Upper lobe of left lung (tissue), 6 donors: ENCODE results near the gene IQCM. TPM values are rescaled to one million over a fixed set of nuclear protein-coding genes. Genes with fewer than 3 reads are reported as not detected.
"Not testable (repeated sequence)": the region's sequence is repeated elsewhere in the genome, so short reads cannot be mapped to it uniquely, and the experiment has no call there.

Source experiments
- ATAC-seq, 2 donors: fragments of 200-7000 bp; cut with Tn5 transposase; one replicate each; pipeline ENCODE4 v1.9.1; 2022; ENCODE audit warnings: mild to moderate bottlenecking in 2 of 2, moderate library complexity in 2 of 2; ENCODE audit not compliant: low FRiP score in 2 of 2
- DNase-seq, 2 donors: peaks; one replicate each; pipeline ENCODE4 v3.0.0-alpha.2; 2019 to 2020
- H3K27ac ChIP-seq, 4 donors: fragments of 200-600 bp; sonication (generic); one replicate each; pipeline ENCODE4 v1.5.1; 2016 to 2019
- H3K27me3 ChIP-seq, 4 donors: fragments of 200-600 bp; sonication (generic); one replicate each; pipeline ENCODE4 v1.5.1; 2017 to 2019
- H3K36me3 ChIP-seq, 4 donors: fragments of 200-600 bp; sonication (generic); one replicate each; pipeline ENCODE4 v1.5.1; 2016 to 2019
- H3K4me1 ChIP-seq, 4 donors: fragments of 200-600 bp; sonication (generic); one replicate each; pipeline ENCODE4 v1.5.1; 2018 to 2019
- H3K4me3 ChIP-seq, 4 donors: fragments of 200-600 bp; sonication (generic); one replicate each; pipeline ENCODE4 v1.5.1; 2017 to 2019; ENCODE audit warnings: mild to moderate bottlenecking in 2 of 4, moderate library complexity in 1 of 4
- H3K9me3 ChIP-seq, 4 donors: fragments of 200-600 bp; sonication (generic); one replicate each; pipeline ENCODE4 v1.5.1; 2018 to 2019
- EP300 ChIP-seq, 4 donors: sonication (generic); formaldehyde crosslinking; IDR thresholded peaks; one replicate each; pipeline ENCODE4 v1.5.1; 2017; ENCODE audit warnings: antibody characterized with exemption in 4 of 4, control low read depth in 2 of 4
- POLR2A ChIP-seq, 4 donors: fragments of 450-650 bp; IDR thresholded peaks; one replicate each; pipeline ENCODE4 v1.5.1; 2016 to 2017; ENCODE audit warnings: antibody characterized with exemption in 4 of 4, mild to moderate bottlenecking in 2 of 4
- POLR2AphosphoS5 ChIP-seq, 2 donors: sonication (generic); formaldehyde crosslinking; IDR thresholded peaks; one replicate each; pipeline ENCODE4 v1.5.1; 2017; ENCODE audit warnings: antibody characterized with exemption in 2 of 2
- WGBS, 2 donors: methylation state at CpG; one replicate each; pipeline ENCODE4 v1.1.5; 2017 to 2018; 5-methylcytosine and 5-hydroxymethylcytosine counted together
- total RNA-seq, 6 donors: library from RNA; depleted of rRNA in 4 of 6; stranded (reverse); fragments of >200 nt in 4 of 6; gene quantifications; one replicate each; pipeline versions ENCODE4 v1.1.0 to v1.2.1, GENCODE V29; 2016 to 2021
- TF ChIP-seq, protein P1 (sequence below), 6 experiments: fragments of 450-650 bp in 4 of 6; fragments of 200-600 bp in 2 of 6; sonication (generic) in 2 of 6; IDR thresholded peaks; one replicate each; pipeline ENCODE4 v1.5.1; 2016 to 2019; ENCODE audit warnings: antibody characterized with exemption in 6 of 6
- donor health status: DM: no; HTN: no; CAD: no; lungs with moderate emphysema.
- donor health status: DM: no; HTN: yes; CAD: no; lungs with severe emphysema.

IQCM gene
- total RNA-seq, 6 donors from 2014 or later, result not detected

DNA sequence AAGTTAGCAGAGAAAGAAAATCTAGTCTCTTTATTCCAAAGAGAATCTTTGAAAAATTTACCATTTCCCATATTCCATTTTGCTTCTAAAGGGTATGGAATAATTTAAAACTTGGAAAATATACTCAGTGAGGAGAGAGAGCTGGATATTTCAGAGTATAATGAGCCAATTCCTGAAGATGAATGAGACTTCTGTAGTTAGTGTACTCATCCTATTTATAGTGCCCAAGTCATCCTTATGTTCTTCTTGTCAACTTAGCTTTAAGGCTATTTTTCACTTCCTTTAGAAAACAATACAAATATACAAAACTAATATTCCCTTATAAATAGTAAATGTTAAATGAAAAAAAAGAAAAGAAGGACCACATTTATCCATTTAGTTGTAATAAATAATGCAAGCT is 302.6 kb downstream of the IQCM start:
- no peak for TF ChIP-seq EP300 (IDR thresholded peaks at IDR 0.05)
- no peak for TF ChIP-seq POLR2A (IDR thresholded peaks at IDR 0.05)
- TF ChIP-seq POLR2AphosphoS5 (IDR thresholded peaks at IDR 0.05), result no peak
- TF ChIP-seq, protein P1, sequence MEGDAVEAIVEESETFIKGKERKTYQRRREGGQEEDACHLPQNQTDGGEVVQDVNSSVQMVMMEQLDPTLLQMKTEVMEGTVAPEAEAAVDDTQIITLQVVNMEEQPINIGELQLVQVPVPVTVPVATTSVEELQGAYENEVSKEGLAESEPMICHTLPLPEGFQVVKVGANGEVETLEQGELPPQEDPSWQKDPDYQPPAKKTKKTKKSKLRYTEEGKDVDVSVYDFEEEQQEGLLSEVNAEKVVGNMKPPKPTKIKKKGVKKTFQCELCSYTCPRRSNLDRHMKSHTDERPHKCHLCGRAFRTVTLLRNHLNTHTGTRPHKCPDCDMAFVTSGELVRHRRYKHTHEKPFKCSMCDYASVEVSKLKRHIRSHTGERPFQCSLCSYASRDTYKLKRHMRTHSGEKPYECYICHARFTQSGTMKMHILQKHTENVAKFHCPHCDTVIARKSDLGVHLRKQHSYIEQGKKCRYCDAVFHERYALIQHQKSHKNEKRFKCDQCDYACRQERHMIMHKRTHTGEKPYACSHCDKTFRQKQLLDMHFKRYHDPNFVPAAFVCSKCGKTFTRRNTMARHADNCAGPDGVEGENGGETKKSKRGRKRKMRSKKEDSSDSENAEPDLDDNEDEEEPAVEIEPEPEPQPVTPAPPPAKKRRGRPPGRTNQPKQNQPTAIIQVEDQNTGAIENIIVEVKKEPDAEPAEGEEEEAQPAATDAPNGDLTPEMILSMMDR (IDR thresholded peaks at IDR 0.05), result no peak
- Histone ChIP-seq H3K9me3 (peaks cover 0 to 4% (median 0%) of the 10 kb centered on the region in 4 donors), H3K27ac (no peak overlapping the region), H3K4me1 (no peaks in the 10 kb centered on the region), H3K27me3 (no peaks in the 10 kb centered on the region), H3K4me3 (no peak overlapping the region), H3K36me3 (no peaks in the 10 kb centered on the region)
- no peak for DNase-seq
- no peak for ATAC-seq

DNA sequence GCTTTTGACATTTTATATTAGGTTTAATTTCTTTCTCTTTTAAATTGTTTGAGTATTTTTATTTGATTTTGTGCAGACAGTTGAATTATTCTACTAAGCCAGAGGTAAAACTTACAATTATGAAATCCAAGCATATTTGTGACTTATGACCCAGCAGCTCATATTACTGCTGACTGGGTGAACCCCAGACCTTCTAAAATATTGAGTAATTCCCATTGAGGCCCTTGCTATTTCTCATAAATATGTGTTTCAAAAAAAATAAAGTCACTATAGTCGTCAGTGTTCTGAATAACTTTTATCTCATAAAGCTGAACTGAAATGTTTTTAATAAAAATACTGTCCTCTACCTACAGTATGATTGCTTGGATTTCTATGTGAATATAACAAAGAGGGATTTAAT is 303.1 kb downstream of the IQCM start:
- WGBS, 2 donors, result 51 to 69% methylated on average over 1 of the region's 1 CpG
- no peaks in the 10 kb centered on the region for H3K27me3 ChIP-seq

DNA sequence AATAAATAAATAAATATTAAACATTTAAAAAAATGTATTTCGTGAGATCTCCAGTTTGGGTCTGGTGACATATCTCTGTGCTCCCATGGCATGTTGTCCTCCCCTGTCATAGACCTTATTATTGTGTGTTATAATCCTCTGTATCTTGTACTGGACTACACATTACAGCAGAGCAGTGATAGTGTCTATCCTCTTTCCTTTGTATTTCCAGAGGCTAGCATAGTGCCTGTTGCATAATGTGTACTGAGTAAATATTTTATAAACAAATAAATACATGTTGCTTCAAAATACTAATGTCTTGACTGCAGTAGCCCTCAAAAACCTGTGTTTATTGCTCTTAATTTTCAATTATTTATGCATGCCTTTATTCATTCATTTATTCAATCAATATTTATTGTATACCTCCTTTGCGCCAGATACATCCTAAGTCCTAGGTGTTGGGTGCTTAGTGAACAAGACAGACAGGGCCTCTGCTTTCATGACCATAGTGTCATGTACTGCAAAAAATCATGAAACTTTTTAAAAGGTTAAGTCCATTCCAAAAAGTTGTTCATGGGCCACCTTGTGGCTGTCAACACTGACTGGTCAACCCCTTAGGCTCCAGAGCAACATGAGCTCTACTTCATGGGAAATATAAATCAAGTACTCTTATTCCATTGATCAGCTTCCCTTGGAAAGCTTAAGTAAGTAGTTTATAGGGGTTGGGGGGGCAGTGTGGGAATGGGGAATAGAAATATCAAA is 303.9 kb downstream of the IQCM start:
- no peak overlapping the region for H3K27ac ChIP-seq
- no peak overlapping the region for H3K4me3 ChIP-seq
- no peaks in the 10 kb centered on the region for H3K4me1 ChIP-seq
- no peak for DNase-seq
- peaks cover 0 to 7% (median 0%) of the 10 kb centered on the region in 4 donors for H3K9me3 ChIP-seq
- ATAC-seq, result no peak
- no peaks in the 10 kb centered on the region for H3K36me3 ChIP-seq
- no peaks in the 10 kb centered on the region for H3K27me3 ChIP-seq
- TF ChIP-seq, protein P1 (IDR thresholded peaks at IDR 0.05), result no peak
- TF ChIP-seq EP300 (IDR thresholded peaks at IDR 0.05) (no peak), POLR2A (IDR thresholded peaks at IDR 0.05) (no peak), POLR2AphosphoS5 (IDR thresholded peaks at IDR 0.05) (no peak)
- WGBS, 2 donors, result 86 to 98% methylated on average over 2 of the region's 2 CpGs

More for the DNA sequence above, 303.1 kb downstream of the IQCM start:
- no peaks in the 10 kb centered on the region for H3K36me3 ChIP-seq
- H3K4me3 ChIP-seq, result no peak overlapping the region
- DNase-seq, result no peak
- peaks cover 0 to 7% (median 0%) of the 10 kb centered on the region in 4 donors for H3K9me3 ChIP-seq
- no peak for ATAC-seq
- no peak for TF ChIP-seq POLR2A (IDR thresholded peaks at IDR 0.05)
- TF ChIP-seq, protein P1 (IDR thresholded peaks at IDR 0.05), result no peak
- no peak overlapping the region for H3K27ac ChIP-seq
- H3K4me1 ChIP-seq, result no peaks in the 10 kb centered on the region

DNA sequence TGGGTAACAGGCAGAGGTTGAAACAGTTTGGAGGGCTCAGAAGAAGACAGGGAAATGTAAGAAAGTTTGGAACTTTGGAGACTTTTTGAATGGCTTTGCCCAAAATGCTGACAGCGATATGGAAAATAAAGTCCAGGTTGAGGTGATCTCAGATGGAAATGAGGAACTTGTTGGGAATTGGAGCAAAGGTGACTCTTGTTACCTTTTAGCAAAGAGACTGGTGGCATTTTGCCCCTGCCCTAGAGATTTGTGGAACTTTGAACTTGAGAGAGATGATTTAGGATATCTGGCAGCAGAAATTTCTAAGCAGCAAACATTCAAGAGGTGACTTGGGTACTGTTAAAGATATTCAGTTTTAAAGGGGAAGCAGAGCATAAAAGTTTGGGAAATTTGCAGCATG is 308.3 kb downstream of the IQCM start:
- ATAC-seq, H3K27ac ChIP-seq, H3K36me3 ChIP-seq, H3K9me3 ChIP-seq, H3K27me3 ChIP-seq, H3K4me3 ChIP-seq, H3K4me1 ChIP-seq, DNase-seq: not testable (repeated sequence)
- 90 to 94% methylated on average over 1 of the region's 1 CpG for WGBS, 2 donors

DNA sequence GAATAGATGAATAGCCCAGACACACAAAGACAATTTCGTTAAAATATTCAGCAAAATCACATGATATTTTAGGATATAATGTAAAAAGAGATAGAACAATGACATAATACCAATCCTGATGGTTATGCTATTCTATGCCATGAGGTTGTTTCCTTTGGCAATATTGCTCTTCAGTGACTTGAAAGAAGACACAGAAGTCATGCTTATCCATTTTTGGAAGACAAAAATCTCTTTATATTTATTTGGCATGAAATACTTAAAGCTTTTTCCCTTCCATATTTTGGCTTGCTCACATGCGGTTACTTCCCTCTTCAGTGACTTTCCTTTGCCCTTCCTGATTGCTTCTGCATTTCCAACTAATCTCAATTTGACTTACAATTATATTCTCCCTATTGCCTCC is 314.8 kb downstream of the IQCM start:
- no peaks in the 10 kb centered on the region for H3K4me1 ChIP-seq
- WGBS, 2 donors, result 78 to 82% methylated on average over 2 of the region's 2 CpGs
- no peak for ATAC-seq
- H3K36me3 ChIP-seq, result no peaks in the 10 kb centered on the region
- no peak overlapping the region for H3K4me3 ChIP-seq
- DNase-seq, result no peak
- TF ChIP-seq, protein P1 (IDR thresholded peaks at IDR 0.05), result no peak
- TF ChIP-seq POLR2A (IDR thresholded peaks at IDR 0.05) (no peak), POLR2AphosphoS5 (IDR thresholded peaks at IDR 0.05) (no peak), EP300 (IDR thresholded peaks at IDR 0.05) (no peak)
- no peaks in the 10 kb centered on the region for H3K27me3 ChIP-seq
- no peak overlapping the region for H3K27ac ChIP-seq
- peaks cover 0 to 6% (median 0%) of the 10 kb centered on the region in 4 donors for H3K9me3 ChIP-seq
